ENCODE results near the gene RGSL1.

- TF ChIP-seq ESRRG (CRISPR knock-in tag; IDR thresholded peaks at IDR 0.05), result no peak
- no peak for TF ChIP-seq ZFP30 (CRISPR knock-in tag; IDR thresholded peaks at IDR 0.05)
- no peak for TF ChIP-seq CSRNP3 (CRISPR knock-in tag; IDR thresholded peaks at IDR 0.05)
- no peak for TF ChIP-seq CSDC2 (CRISPR knock-in tag; IDR thresholded peaks at IDR 0.05)
- no peak for TF ChIP-seq TCF4 (CRISPR knock-in tag; IDR thresholded peaks at IDR 0.05; ENCODE audit: borderline replicate concordance)
- TF ChIP-seq, protein P1, sequence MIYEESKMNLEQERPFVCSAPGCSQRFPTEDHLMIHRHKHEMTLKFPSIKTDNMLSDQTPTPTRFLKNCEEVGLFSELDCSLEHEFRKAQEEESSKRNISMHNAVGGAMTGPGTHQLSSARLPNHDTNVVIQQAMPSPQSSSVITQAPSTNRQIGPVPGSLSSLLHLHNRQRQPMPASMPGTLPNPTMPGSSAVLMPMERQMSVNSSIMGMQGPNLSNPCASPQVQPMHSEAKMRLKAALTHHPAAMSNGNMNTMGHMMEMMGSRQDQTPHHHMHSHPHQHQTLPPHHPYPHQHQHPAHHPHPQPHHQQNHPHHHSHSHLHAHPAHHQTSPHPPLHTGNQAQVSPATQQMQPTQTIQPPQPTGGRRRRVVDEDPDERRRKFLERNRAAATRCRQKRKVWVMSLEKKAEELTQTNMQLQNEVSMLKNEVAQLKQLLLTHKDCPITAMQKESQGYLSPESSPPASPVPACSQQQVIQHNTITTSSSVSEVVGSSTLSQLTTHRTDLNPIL (CRISPR knock-in tag; IDR thresholded peaks at IDR 0.05; ENCODE audit: low read depth), result no peak
- TF ChIP-seq, protein P2, sequence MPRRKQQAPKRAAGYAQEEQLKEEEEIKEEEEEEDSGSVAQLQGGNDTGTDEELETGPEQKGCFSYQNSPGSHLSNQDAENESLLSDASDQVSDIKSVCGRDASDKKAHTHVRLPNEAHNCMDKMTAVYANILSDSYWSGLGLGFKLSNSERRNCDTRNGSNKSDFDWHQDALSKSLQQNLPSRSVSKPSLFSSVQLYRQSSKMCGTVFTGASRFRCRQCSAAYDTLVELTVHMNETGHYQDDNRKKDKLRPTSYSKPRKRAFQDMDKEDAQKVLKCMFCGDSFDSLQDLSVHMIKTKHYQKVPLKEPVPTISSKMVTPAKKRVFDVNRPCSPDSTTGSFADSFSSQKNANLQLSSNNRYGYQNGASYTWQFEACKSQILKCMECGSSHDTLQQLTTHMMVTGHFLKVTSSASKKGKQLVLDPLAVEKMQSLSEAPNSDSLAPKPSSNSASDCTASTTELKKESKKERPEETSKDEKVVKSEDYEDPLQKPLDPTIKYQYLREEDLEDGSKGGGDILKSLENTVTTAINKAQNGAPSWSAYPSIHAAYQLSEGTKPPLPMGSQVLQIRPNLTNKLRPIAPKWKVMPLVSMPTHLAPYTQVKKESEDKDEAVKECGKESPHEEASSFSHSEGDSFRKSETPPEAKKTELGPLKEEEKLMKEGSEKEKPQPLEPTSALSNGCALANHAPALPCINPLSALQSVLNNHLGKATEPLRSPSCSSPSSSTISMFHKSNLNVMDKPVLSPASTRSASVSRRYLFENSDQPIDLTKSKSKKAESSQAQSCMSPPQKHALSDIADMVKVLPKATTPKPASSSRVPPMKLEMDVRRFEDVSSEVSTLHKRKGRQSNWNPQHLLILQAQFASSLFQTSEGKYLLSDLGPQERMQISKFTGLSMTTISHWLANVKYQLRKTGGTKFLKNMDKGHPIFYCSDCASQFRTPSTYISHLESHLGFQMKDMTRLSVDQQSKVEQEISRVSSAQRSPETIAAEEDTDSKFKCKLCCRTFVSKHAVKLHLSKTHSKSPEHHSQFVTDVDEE (CRISPR knock-in tag; IDR thresholded peaks at IDR 0.05), result 0 out of 2 replicates have a peak, but pooled peaks have one; percentile 15
Observed at GRCh38 chr1:182601416-182601786, 151.5 kb downstream of the RGSL1 start.

Measured in SK-N-SH treated with all-trans-retinoic acid at 6 μM for 48 hours (cell line).